Body of pancreas (tissue), 4 donors: Measurements from ENCODE around the gene FARS2. TPM values are rescaled to one million over a fixed set of nuclear protein-coding genes. Genes with fewer than 3 reads are reported as not detected.

Source experiments
- ATAC-seq: fragments of 150-250 bp; one replicate; pipeline ENCODE4 v1.9.1; 2016
- DNase-seq, 4 donors: peaks; one replicate each; pipeline ENCODE4 v3.0.0-alpha.2; 2019
- H3K27ac ChIP-seq, 4 donors: fragments of 200-600 bp; sonication (generic); 1 replicate in 3 of 4; 2 replicates in 1 of 4; pipeline versions ENCODE4 v1.5.1 to v1.6.1; 2016 to 2019; ENCODE audit warnings: mild to moderate bottlenecking in 1 of 4, mixed read lengths in 1 of 4, moderate library complexity in 1 of 4
- H3K27me3 ChIP-seq, 2 donors: fragments of 200-600 bp; sonication (generic); one replicate each; pipeline ENCODE4 v1.6.0; 2016; ENCODE audit warnings: mild to moderate bottlenecking in 1 of 2
- H3K36me3 ChIP-seq, 2 donors: fragments of 200-600 bp; sonication (generic); replicated peaks in 1 of 2; 2 replicates each; pipeline ENCODE4 v1.5.1; 2016; ENCODE audit warnings: low read depth in 2 of 2; ENCODE audit not compliant: insufficient read depth in 1 of 2
- H3K4me1 ChIP-seq: fragments of 200-600 bp; sonication (generic); one replicate; pipeline ENCODE4 v1.6.0; 2016
- H3K4me3 ChIP-seq, 2 donors: fragments of 200-600 bp; sonication (generic); 1 replicate in 1 of 2; 2 replicates in 1 of 2; pipeline ENCODE4 v1.5.1; 2016 to 2019
- H3K9me3 ChIP-seq, 3 donors: fragments of 200-600 bp; sonication (generic); 1 replicate in 2 of 3; 2 replicates in 1 of 3; pipeline ENCODE4 v1.5.1; 2016
- CTCF ChIP-seq, 7 experiments: fragments of 450-650 bp in 4 of 7; fragments of 200-600 bp in 3 of 7; sonication (generic) in 3 of 7; IDR thresholded peaks; one replicate each; pipeline ENCODE4 v1.5.1; 2016 to 2019; ENCODE audit warnings: antibody characterized with exemption in 7 of 7
- POLR2A ChIP-seq, 3 donors: fragments of 450-650 bp; IDR thresholded peaks; one replicate each; pipeline ENCODE4 v1.6.1; 2016; ENCODE audit warnings: antibody characterized with exemption in 3 of 3, mild to moderate bottlenecking in 2 of 3
- WGBS, 2 donors: methylation state at CpG; one replicate each; pipeline ENCODE4 v1.1.5; 2017; 5-methylcytosine and 5-hydroxymethylcytosine counted together
- intact Hi-C: fragments of 100-400 bp; cut with DNase I; formaldehyde crosslinking; loops from one replicate; pipeline ENCODE4 v1.15.1; 2023
- total RNA-seq, 2 donors: library from RNA; depleted of rRNA; stranded (reverse); fragments of >200 nt; gene quantifications; one replicate each; pipeline ENCODE4 v1.1.0, GENCODE V29; 2016

The FARS2 gene
- total RNA-seq, 2 donors from 2014 or later, result 6.5 to 9.6 TPM

- H3K9me3 ChIP-seq, result peaks cover 0 to 8% (median 0%) of the 10 kb centered on the region in 3 donors
- intact Hi-C loops, result no loop called here
- no peaks in the 10 kb centered on the region for H3K27me3 ChIP-seq
- H3K4me3 ChIP-seq, result no peak overlapping the region
- H3K4me1 ChIP-seq, result no peaks in the 10 kb centered on the region
- no peaks in the 10 kb centered on the region for H3K36me3 ChIP-seq
- DNase-seq (no peak), ATAC-seq (no peak)
- 95 to 97% methylated on average over 2 of the region's 2 CpGs for WGBS, 2 donors
- no peak overlapping the region for H3K27ac ChIP-seq
- TF ChIP-seq CTCF (IDR thresholded peaks at IDR 0.05) (no peak), POLR2A (IDR thresholded peaks at IDR 0.05) (no peak)
Observed at GRCh38 chr6:5767471-5767870, 506.2 kb downstream of the FARS2 start.

GRCh38 chr6:5771211-5771610 lies 509.9 kb downstream of the FARS2 start:
- Histone ChIP-seq H3K27ac (no peak overlapping the region), H3K9me3 (peaks cover 0 to 8% (median 0%) of the 10 kb centered on the region in 3 donors), H3K4me1 (no peaks in the 10 kb centered on the region), H3K27me3 (no peaks in the 10 kb centered on the region), H3K4me3 (no peak overlapping the region), H3K36me3 (no peaks in the 10 kb centered on the region)
- DNase-seq (no peak), ATAC-seq (no peak)
- intact Hi-C loops, result no loop called here
- no peak for TF ChIP-seq POLR2A (IDR thresholded peaks at IDR 0.05)
- no peak for TF ChIP-seq CTCF (IDR thresholded peaks at IDR 0.05)
- 97% methylated on average over 7 of the region's 7 CpGs for WGBS, 2 donors

GRCh38 chr6:5771759-5772390 lies 510.6 kb downstream of the FARS2 start:
- TF ChIP-seq CTCF (IDR thresholded peaks at IDR 0.05) (no peak), POLR2A (IDR thresholded peaks at IDR 0.05) (no peak)
- Histone ChIP-seq H3K4me3 (no peak overlapping the region), H3K4me1 (no peaks in the 10 kb centered on the region), H3K27ac (no peak overlapping the region), H3K27me3 (no peaks in the 10 kb centered on the region), H3K36me3 (no peaks in the 10 kb centered on the region), H3K9me3 (peaks cover 0 to 8% (median 0%) of the 10 kb centered on the region in 3 donors)
- intact Hi-C loops, result no loop called here
- 96% methylated on average over 6 of the region's 6 CpGs for WGBS, 2 donors
- DNase-seq, result no peak
- ATAC-seq, result no peak

- TF ChIP-seq POLR2A (IDR thresholded peaks at IDR 0.05) (no peak), CTCF (IDR thresholded peaks at IDR 0.05) (no peak)
- 94 to 97% methylated on average over 11 of the region's 11 CpGs for WGBS, 2 donors
- no peak overlapping the region for H3K4me3 ChIP-seq
- no peak for DNase-seq
- intact Hi-C loops, result no loop called here
- ATAC-seq, result no peak
- no peaks in the 10 kb centered on the region for H3K36me3 ChIP-seq
- peaks cover 0 to 8% (median 0%) of the 10 kb centered on the region in 3 donors for H3K9me3 ChIP-seq
- no peaks in the 10 kb centered on the region for H3K27me3 ChIP-seq
- H3K4me1 ChIP-seq, result no peaks in the 10 kb centered on the region
- no peak overlapping the region for H3K27ac ChIP-seq
Observed at GRCh38 chr6:5772408-5773120, 511.3 kb downstream of the FARS2 start.
